Natural killer cell (primary cell): ENCODE results near the gene CNEP1R1. TPM values are rescaled to one million over a fixed set of nuclear protein-coding genes. Genes with fewer than 3 reads are reported as not detected.

Experiments used
- ATAC-seq, 3 donors: fragments of 150-1000 bp in 2 of 3; fragments of 200-7000 bp in 1 of 3; cut with Tn5 transposase; 1 replicate in 1 of 3; 2 replicates in 2 of 3; pipeline ENCODE4 v1.10.0; 2021; ENCODE audit warnings: mild to moderate bottlenecking in 2 of 3, moderate library complexity in 2 of 3
- DNase-seq, 2 donors: peaks; one replicate each; pipeline versions ENCODE4 v3.0.0 to v3.0.0-alpha.2; 2013 to 2021; ENCODE audit warnings: mixed read lengths in 1 of 2
- H3K27ac ChIP-seq: one replicate; pipeline ENCODE4 v1.5.1; 2013; ENCODE audit warnings: mild to moderate bottlenecking, low read length
- H3K27me3 ChIP-seq: one replicate; pipeline ENCODE4 v1.6.1; 2013; ENCODE audit warnings: low read length; ENCODE audit not compliant: control insufficient read depth, insufficient read depth
- H3K36me3 ChIP-seq: one replicate; pipeline ENCODE4 v1.6.1; 2013; ENCODE audit warnings: low read length; ENCODE audit not compliant: control insufficient read depth, insufficient read depth
- H3K4me1 ChIP-seq: one replicate; pipeline ENCODE4 v1.6.1; 2013; ENCODE audit warnings: low read length; ENCODE audit not compliant: control insufficient read depth, insufficient read depth
- H3K4me3 ChIP-seq: one replicate; pipeline ENCODE4 v1.5.1; 2013; ENCODE audit warnings: low read length
- H3K9me3 ChIP-seq: one replicate; pipeline ENCODE4 v1.6.1; 2013; ENCODE audit warnings: low read length; ENCODE audit not compliant: control insufficient read depth, insufficient read depth
- H3K27ac Mint-ChIP-seq, 2 donors: one replicate each; pipeline ENCODE4 v1.8.0; 2022; ENCODE audit warnings: mild to moderate bottlenecking in 2 of 2, mixed read lengths in 2 of 2, moderate library complexity in 1 of 2
- H3K27me3 Mint-ChIP-seq, 2 donors: one replicate each; pipeline ENCODE4 v1.8.0; 2022; ENCODE audit warnings: low read depth in 2 of 2, mixed read lengths in 2 of 2
- H3K36me3 Mint-ChIP-seq: one replicate; pipeline ENCODE4 v1.8.0; 2022; ENCODE audit warnings: mixed read lengths
- H3K4me1 Mint-ChIP-seq, 2 donors: one replicate each; pipeline ENCODE4 v1.8.0; 2022; ENCODE audit warnings: mixed read lengths in 2 of 2
- H3K4me3 Mint-ChIP-seq: one replicate; pipeline ENCODE4 v1.8.0; 2022; ENCODE audit warnings: mild to moderate bottlenecking, moderate library complexity, mixed read lengths
- H3K9me3 Mint-ChIP-seq, 2 donors: one replicate each; pipeline ENCODE4 v1.8.0; 2022; ENCODE audit warnings: mixed read lengths in 2 of 2
- CTCF ChIP-seq: fragments of 200-600 bp; IDR thresholded peaks from one replicate; pipeline ENCODE4 v1.8.0; 2022; ENCODE audit warnings: antibody characterized with exemption
- WGBS: methylation state at CpG from one replicate; pipeline ENCODE4 v1.1.7; 2013; ENCODE audit warnings: missing lambda C conversion rate; ENCODE audit not compliant: insufficient coverage; 5-methylcytosine and 5-hydroxymethylcytosine counted together
- intact Hi-C: fragments of 100-400 bp; cut with micrococcal nuclease; formaldehyde crosslinking; loops from one replicate; pipeline ENCODE4 v1.14.2; 2022
- total RNA-seq, 4 donors: library from RNA; stranded (reverse); fragments of 120-200 nt in 1 of 4; gene quantifications; one replicate each; pipeline versions ENCODE4 v1.2.3 to v1.2.4, GENCODE V29; 2013 to 2022

CNEP1R1 gene
- total RNA-seq = 10 to 100 TPM; 34.3 to 41.6 (median 37.5) TPM
- total RNA-seq (2013) = 33.0 TPM

- Mint-ChIP-seq H3K36me3 (no peaks in the 10 kb centered on the region), H3K4me3 (peak within 1 kb of the TSS; percentile 94), H3K4me1 (peaks cover 14 to 15% of the 10 kb centered on the region in 2 donors), H3K27ac (peak within 1 kb of the TSS; percentile 80 to 96), H3K9me3 (no peaks in the 10 kb centered on the region), H3K27me3 (peaks cover 8 to 9% of the 10 kb centered on the region in 2 donors)
- under 1% methylated on average over 65 of the region's 65 CpGs for WGBS
- Histone ChIP-seq H3K36me3 (peaks cover 8% of the 10 kb centered on the region), H3K9me3 (no peaks in the 10 kb centered on the region), H3K4me3 (peak within 1 kb of the TSS; percentile 54), H3K4me1 (peaks cover 13% of the 10 kb centered on the region), H3K27ac (peak within 1 kb of the TSS; percentile 67), H3K27me3 (no peaks in the 10 kb centered on the region)
- intact Hi-C loops = loop anchor here (1.0 to 10.0 kb wide), 7 partner anchors 42 to 781 kb away; partner anchors contain the start of genes CYLD and TENT4B
- DNase-seq (peak; percentile 93 to 96), ATAC-seq (peak; percentile 94 to 99 (median 97))
- TF ChIP-seq CTCF = peak; percentile 100
These were observed at the start of gene CNEP1R1 for GRCh38 chr16:50024684-50025536. TSS of gene CNEP1R1 (plus strand) at chr16:50025225. CDS start at chr16:50025316, 91 bp downstream.

- no peak overlapping the region for H3K4me3 ChIP-seq
- DNase-seq (no peak), ATAC-seq (no peak)
- Mint-ChIP-seq H3K27me3 (peaks cover 0 to 2% of the 10 kb centered on the region in 2 donors), H3K36me3 (no peaks in the 10 kb centered on the region), H3K4me3 (no peak overlapping the region), H3K9me3 (no peaks in the 10 kb centered on the region), H3K4me1 (no peaks in the 10 kb centered on the region), H3K27ac (no peak overlapping the region)
- H3K27me3 ChIP-seq = no peaks in the 10 kb centered on the region
- intact Hi-C loops = no loop called here
- no peaks in the 10 kb centered on the region for H3K36me3 ChIP-seq
- no peak overlapping the region for H3K27ac ChIP-seq
- H3K9me3 ChIP-seq = no peaks in the 10 kb centered on the region
- no peak for TF ChIP-seq CTCF
- H3K4me1 ChIP-seq = no peaks in the 10 kb centered on the region
These were observed 47.6 kb upstream of the CNEP1R1 start for GRCh38 chr16:49977427-49977826.

- intact Hi-C loops = no loop called here
- DNase-seq (no peak), ATAC-seq (no peak)
- H3K36me3 ChIP-seq = no peaks in the 10 kb centered on the region
- no peaks in the 10 kb centered on the region for H3K9me3 Mint-ChIP-seq
- no peaks in the 10 kb centered on the region for H3K4me1 ChIP-seq
- H3K4me3 Mint-ChIP-seq = no peak overlapping the region
- no peaks in the 10 kb centered on the region for H3K9me3 ChIP-seq
- H3K4me1 Mint-ChIP-seq = no peaks in the 10 kb centered on the region
- no peaks in the 10 kb centered on the region for H3K36me3 Mint-ChIP-seq
- H3K27ac ChIP-seq = no peak overlapping the region
- no peaks in the 10 kb centered on the region for H3K27me3 ChIP-seq
- H3K4me3 ChIP-seq = no peak overlapping the region
- WGBS = 87% methylated on average over 6 of the region's 6 CpGs
- TF ChIP-seq CTCF = no peak
- peaks cover 0 to 2% of the 10 kb centered on the region in 2 donors for H3K27me3 Mint-ChIP-seq
- no peak overlapping the region for H3K27ac Mint-ChIP-seq
These were observed 46.3 kb upstream of the CNEP1R1 start for GRCh38 chr16:49978569-49979326.
